Gastrocnemius medialis (tissue), 4 donors: Measurements from ENCODE around the gene STRN.

ENCODE experiments used
- POLR2A ChIP-seq, 2 donors: fragments of 450-650 bp; IDR thresholded peaks; one replicate each; pipeline ENCODE4 v1.6.1; 2017; ENCODE audit warnings: antibody characterized with exemption in 2 of 2, mild to moderate bottlenecking in 2 of 2, moderate library complexity in 2 of 2
- TF ChIP-seq, protein P1 (sequence below), 5 experiments: fragments of 450-650 bp in 3 of 5; fragments of 200-600 bp in 2 of 5; sonication (generic) in 2 of 5; IDR thresholded peaks in 4 of 5; conservative IDR thresholded peaks in 1 of 5; 1 replicate in 4 of 5; 2 replicates in 1 of 5; pipeline ENCODE4 v1.5.1; 2016 to 2019; ENCODE audit warnings: antibody characterized with exemption in 5 of 5, mild to moderate bottlenecking in 3 of 5, moderate library complexity in 3 of 5

DNA sequence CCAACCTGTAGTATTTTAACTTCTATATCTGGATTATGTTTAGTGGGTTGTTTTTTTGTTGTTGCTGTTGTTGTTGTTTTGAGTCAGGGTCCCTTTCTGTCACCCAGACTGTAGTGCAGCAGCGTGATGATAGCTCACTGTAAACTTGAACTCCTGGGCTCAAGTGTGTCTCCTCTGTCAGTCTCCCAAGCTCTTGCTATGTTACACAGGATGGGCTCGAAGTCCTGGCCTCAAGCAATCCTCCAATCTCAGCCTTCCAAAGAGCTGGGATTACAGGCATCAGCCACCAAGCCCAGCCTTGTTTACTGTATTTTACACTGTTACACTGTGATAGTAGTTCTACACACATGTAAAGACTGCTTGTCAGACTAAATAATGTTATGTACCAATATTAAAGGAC lies 9.7 kb upstream of the STRN start:
- TF ChIP-seq, protein P1, sequence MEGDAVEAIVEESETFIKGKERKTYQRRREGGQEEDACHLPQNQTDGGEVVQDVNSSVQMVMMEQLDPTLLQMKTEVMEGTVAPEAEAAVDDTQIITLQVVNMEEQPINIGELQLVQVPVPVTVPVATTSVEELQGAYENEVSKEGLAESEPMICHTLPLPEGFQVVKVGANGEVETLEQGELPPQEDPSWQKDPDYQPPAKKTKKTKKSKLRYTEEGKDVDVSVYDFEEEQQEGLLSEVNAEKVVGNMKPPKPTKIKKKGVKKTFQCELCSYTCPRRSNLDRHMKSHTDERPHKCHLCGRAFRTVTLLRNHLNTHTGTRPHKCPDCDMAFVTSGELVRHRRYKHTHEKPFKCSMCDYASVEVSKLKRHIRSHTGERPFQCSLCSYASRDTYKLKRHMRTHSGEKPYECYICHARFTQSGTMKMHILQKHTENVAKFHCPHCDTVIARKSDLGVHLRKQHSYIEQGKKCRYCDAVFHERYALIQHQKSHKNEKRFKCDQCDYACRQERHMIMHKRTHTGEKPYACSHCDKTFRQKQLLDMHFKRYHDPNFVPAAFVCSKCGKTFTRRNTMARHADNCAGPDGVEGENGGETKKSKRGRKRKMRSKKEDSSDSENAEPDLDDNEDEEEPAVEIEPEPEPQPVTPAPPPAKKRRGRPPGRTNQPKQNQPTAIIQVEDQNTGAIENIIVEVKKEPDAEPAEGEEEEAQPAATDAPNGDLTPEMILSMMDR (IDR thresholded peaks at IDR 0.05 in 4 of 5, conservative IDR thresholded peaks at IDR 0.05 in 1 of 5): no peak
- TF ChIP-seq POLR2A (IDR thresholded peaks at IDR 0.05): no peak
